SK-N-SH (cell line): ENCODE data around the gene WASL. TPM values are rescaled to one million over a fixed set of nuclear protein-coding genes. Genes with fewer than 3 reads are reported as not detected.

Experiments
- CTCF ChIA-PET: fragments of 300-600, 350-600 bp; formaldehyde crosslinking; extraction: SDS; loops from one replicate; lab custom pipeline; 2021; lab: Yijun Ruan, JAX
- POLR2A ChIA-PET: fragments of 350-600 bp; sonication (Branson Sonifier 250); formaldehyde crosslinking; extraction: SDS; loops from one replicate; lab custom pipeline; 2020; ENCODE audit warnings: antibody characterized with exemption, inconsistent platforms; lab: Yijun Ruan, JAX
- DNase-seq: peaks from one replicate; pipeline ENCODE4 v3.0.0; 2012
- H2AFZ ChIP-seq: fragments of 200-600 bp; sonication (generic); 2 replicates; pipeline ENCODE4 v1.8.1; 2016; ENCODE audit warnings: antibody characterized with exemption, mild to moderate bottlenecking, low read depth
- H3F3A ChIP-seq: fragments of 200-600 bp; sonication (generic); replicated peaks from 2 replicates; pipeline ENCODE3; 2016; ENCODE audit warnings: antibody characterized with exemption, mild to moderate bottlenecking; ENCODE audit not compliant: insufficient read depth
- H3K27ac ChIP-seq, 2 experiments: fragments of 200-500 bp in 1 of 2; fragments of 200-600 bp in 1 of 2; sonication (Bioruptor generic) in 1 of 2; sonication (generic), shearing (Covaris generic) in 1 of 2; 2 replicates each; pipeline versions ENCODE4 v1.5.1 to v1.6.1; 2014 to 2016; ENCODE audit warnings: low read depth in 2 of 2, inconsistent platforms in 1 of 2, low read length in 1 of 2, mild to moderate bottlenecking in 1 of 2, mixed read lengths in 1 of 2
- H3K27me3 ChIP-seq: fragments of 200-600 bp; sonication (generic), shearing (Covaris generic); 2 replicates; pipeline ENCODE4 v1.6.1; 2016; ENCODE audit warnings: mixed run types; ENCODE audit not compliant: insufficient read depth
- H3K36me3 ChIP-seq, 2 experiments: fragments of 200-500 bp in 1 of 2; fragments of 200-600 bp in 1 of 2; sonication (Bioruptor generic) in 1 of 2; sonication (generic) in 1 of 2; replicated peaks in 1 of 2; 2 replicates each; pipeline versions ENCODE3 to v1.5.1; 2014 to 2016; ENCODE audit warnings: low read length in 1 of 2, mild to moderate bottlenecking in 1 of 2; ENCODE audit not compliant: insufficient read depth in 2 of 2, control insufficient read depth in 1 of 2
- H3K4me1 ChIP-seq, 2 experiments: fragments of 200-500 bp in 1 of 2; fragments of 200-600 bp in 1 of 2; sonication (Bioruptor generic) in 1 of 2; sonication (generic), shearing (Covaris generic) in 1 of 2; 2 replicates each; pipeline versions ENCODE4 v1.5.1 to v1.6.1; 2014 to 2016; ENCODE audit warnings: low read depth in 1 of 2, low read length in 1 of 2, mixed run types in 1 of 2; ENCODE audit not compliant: insufficient read depth in 2 of 2, control insufficient read depth in 1 of 2
- H3K4me2 ChIP-seq: fragments of 200-600 bp; sonication (generic), shearing (Covaris generic); 2 replicates; pipeline ENCODE4 v1.6.1; 2017; ENCODE audit warnings: mixed run types
- H3K4me3 ChIP-seq, 2 experiments: fragments of 200-500 bp in 1 of 2; fragments of 200-600 bp in 1 of 2; sonication (Bioruptor generic) in 1 of 2; sonication (generic), shearing (Covaris generic) in 1 of 2; 2 replicates each; pipeline versions ENCODE4 v1.5.1 to v1.8.1; 2014 to 2016; ENCODE audit warnings: low read depth in 2 of 2, inconsistent platforms in 1 of 2, low read length in 1 of 2, mild to moderate bottlenecking in 1 of 2, mixed read lengths in 1 of 2, moderate library complexity in 1 of 2
- H3K79me2 ChIP-seq: fragments of 200-600 bp; sonication (generic); 2 replicates; pipeline ENCODE4 v1.8.1; 2017; ENCODE audit warnings: mild to moderate bottlenecking; ENCODE audit not compliant: insufficient read depth
- H3K9ac ChIP-seq: fragments of 200-600 bp; sonication (generic); 2 replicates; pipeline ENCODE4 v1.6.1; 2017; ENCODE audit warnings: mixed run types
- H3K9me2 ChIP-seq: fragments of 200-600 bp; sonication (generic); 2 replicates; pipeline ENCODE4 v1.6.1; 2017; ENCODE audit warnings: mixed run types
- H3K9me3 ChIP-seq: fragments of 200-600 bp; sonication (generic); 2 replicates; pipeline ENCODE4 v1.6.1; 2017; ENCODE audit warnings: mixed run types, mild to moderate bottlenecking, moderate library complexity
- H4K20me1 ChIP-seq: fragments of 200-600 bp; sonication (generic); 2 replicates; pipeline ENCODE4 v1.6.1; 2017; ENCODE audit warnings: mild to moderate bottlenecking, mixed run types; ENCODE audit not compliant: insufficient read depth
- CHD2 ChIP-seq: fragments of 150-350 bp; IDR thresholded peaks from 2 replicates; pipeline ENCODE4 v1.6.1; 2018; ENCODE audit warnings: low read length; ENCODE audit not compliant: partially characterized antibody
- EZH2phosphoT487 ChIP-seq: fragments of 200-600 bp; sonication (generic); IDR thresholded peaks from 2 replicates; pipeline ENCODE4 v1.6.1; 2017; ENCODE audit warnings: low read depth, mixed run types, mild to moderate bottlenecking, antibody characterized with exemption, moderate library complexity, borderline replicate concordance
- FOXJ3 ChIP-seq: sonication (generic); formaldehyde crosslinking; IDR thresholded peaks from 2 replicates; pipeline ENCODE4 v1.5.1; 2020; ENCODE audit warnings: mild to moderate bottlenecking, missing genetic modification reagents
- FOXM1 ChIP-seq: IDR thresholded peaks from 2 replicates; pipeline ENCODE4 v1.4.0; 2012; ENCODE audit warnings: low read depth, mild to moderate bottlenecking
- GABPA ChIP-seq: IDR thresholded peaks from 2 replicates; pipeline ENCODE4 v1.4.0; 2012; ENCODE audit warnings: low read depth, mild to moderate bottlenecking
- GATA2 ChIP-seq: sonication (generic); formaldehyde crosslinking; IDR thresholded peaks from 2 replicates; pipeline ENCODE4 v1.5.0; 2020; ENCODE audit warnings: mild to moderate bottlenecking, missing genetic modification reagents
- JUND ChIP-seq: IDR thresholded peaks from 2 replicates; pipeline ENCODE4 v1.4.0; 2012
- NFIC ChIP-seq: IDR thresholded peaks from 2 replicates; pipeline ENCODE4 v1.4.0; 2012; ENCODE audit warnings: borderline replicate concordance
- NRF1 ChIP-seq: IDR thresholded peaks from 2 replicates; pipeline ENCODE4 v1.6.1; 2012; ENCODE audit warnings: low read depth, mild to moderate bottlenecking, low read length
- POLR2AphosphoS5 ChIP-seq: IDR thresholded peaks from 2 replicates; pipeline ENCODE4 v1.6.1; 2012; ENCODE audit warnings: low read depth, low read length
- RAD21 ChIP-seq: IDR thresholded peaks from 2 replicates; pipeline ENCODE4 v1.6.1; 2012; ENCODE audit warnings: mild to moderate bottlenecking, low read length
- RCOR1 ChIP-seq: fragments of 150-350 bp; IDR thresholded peaks from 2 replicates; pipeline ENCODE4 v1.6.1; 2017; ENCODE audit warnings: antibody characterized with exemption, low read length
- RFX5 ChIP-seq: IDR thresholded peaks from 2 replicates; pipeline ENCODE4 v1.6.1; 2012; ENCODE audit warnings: mild to moderate bottlenecking, improper control_type of control experiment, low read length
- SIN3A ChIP-seq: IDR thresholded peaks from 2 replicates; pipeline ENCODE4 v1.6.1; 2012; ENCODE audit warnings: low read depth, mild to moderate bottlenecking, low read length, moderate library complexity, borderline replicate concordance
- TAF1 ChIP-seq: IDR thresholded peaks from 2 replicates; pipeline ENCODE4 v1.6.1; 2012; ENCODE audit warnings: low read depth, mild to moderate bottlenecking, low read length, moderate library complexity, borderline replicate concordance
- TEAD4 ChIP-seq: IDR thresholded peaks from 2 replicates; pipeline ENCODE4 v1.4.0; 2012; ENCODE audit warnings: mild to moderate bottlenecking, borderline replicate concordance; ENCODE audit not compliant: insufficient read depth
- WGBS: methylation state at CpG from one replicate; pipeline ENCODE4 v1.1.6; 2017; ENCODE audit warnings: low lambda C conversion rate; 5-methylcytosine and 5-hydroxymethylcytosine counted together
- polyA plus RNA-seq, 3 experiments: library from polyadenylated mRNA; depleted of rRNA; stranded (reverse); fragments of >200 nt; gene quantifications; 2 replicates each; pipeline ENCODE4 v1.2.3, GENCODE V29; 2012
- TF ChIP-seq, protein P1 (sequence below): fragments of 150-350 bp; IDR thresholded peaks from 2 replicates; pipeline ENCODE4 v1.6.1; 2017; ENCODE audit warnings: antibody characterized with exemption, low read length, low read depth, borderline replicate concordance
- TF ChIP-seq, protein P2 (sequence below): IDR thresholded peaks from 2 replicates; pipeline ENCODE4 v1.4.0; 2012; ENCODE audit warnings: low read depth
- TF ChIP-seq, protein P3 (sequence below): IDR thresholded peaks from 2 replicates; pipeline ENCODE4 v1.4.0; 2012; ENCODE audit warnings: low read depth, borderline replicate concordance
- TF ChIP-seq, protein P4 (sequence below): fragments of 200-600 bp; sonication (generic); IDR thresholded peaks from 2 replicates; pipeline ENCODE4 v1.6.1; 2017; ENCODE audit warnings: antibody characterized with exemption, mild to moderate bottlenecking, moderate library complexity

Gene WASL
- polyA plus RNA-seq, 1 of the 3 experiments (the other 2 are of a cell fraction): 9.9 TPM

DNA sequence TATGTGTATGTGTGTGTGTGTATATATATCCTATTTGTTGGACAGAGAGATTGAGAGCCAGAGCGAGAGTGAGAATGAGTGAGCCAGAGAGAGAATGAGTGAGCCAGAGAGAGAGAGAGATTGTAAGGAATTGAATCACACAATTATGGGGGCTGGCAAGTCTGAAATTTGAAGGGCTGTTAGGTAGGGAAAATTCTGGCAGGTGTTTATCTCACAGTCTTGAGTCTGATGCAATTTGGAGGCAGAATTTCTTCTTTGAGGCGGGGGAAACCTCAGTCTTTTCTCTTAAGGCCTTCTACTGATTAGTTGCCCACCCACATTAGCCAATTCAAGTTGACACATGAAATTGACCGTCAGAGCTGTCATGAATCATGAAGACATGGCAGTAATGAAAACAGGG is 41.0 kb upstream of the WASL start:
- Histone ChIP-seq H3K4me2 (no peak overlapping the region), H3K4me3 (no peak overlapping the region), H3K79me2 (no peaks in the 10 kb centered on the region), H3F3A (no peaks in the 10 kb centered on the region), H3K27me3 (no peaks in the 10 kb centered on the region), H3K9me3 (no peaks in the 10 kb centered on the region), H3K9me2 (no peaks in the 10 kb centered on the region), H2AFZ (no peak overlapping the region), H3K36me3 (no peaks in the 10 kb centered on the region), H4K20me1 (no peaks in the 10 kb centered on the region), H3K4me1 (no peaks in the 10 kb centered on the region), H3K27ac (no peak overlapping the region), H3K9ac (no peak overlapping the region)
- TF ChIP-seq NFIC (no peak), GABPA (no peak), FOXJ3 (CRISPR knock-in tag) (no peak), POLR2AphosphoS5 (no peak), TAF1 (no peak), RAD21 (no peak), JUND (no peak), RFX5 (no peak), GATA2 (CRISPR knock-in tag) (no peak)
- TF ChIP-seq, protein P1, sequence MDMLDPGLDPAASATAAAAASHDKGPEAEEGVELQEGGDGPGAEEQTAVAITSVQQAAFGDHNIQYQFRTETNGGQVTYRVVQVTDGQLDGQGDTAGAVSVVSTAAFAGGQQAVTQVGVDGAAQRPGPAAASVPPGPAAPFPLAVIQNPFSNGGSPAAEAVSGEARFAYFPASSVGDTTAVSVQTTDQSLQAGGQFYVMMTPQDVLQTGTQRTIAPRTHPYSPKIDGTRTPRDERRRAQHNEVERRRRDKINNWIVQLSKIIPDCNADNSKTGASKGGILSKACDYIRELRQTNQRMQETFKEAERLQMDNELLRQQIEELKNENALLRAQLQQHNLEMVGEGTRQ: no peak
- CTCF ChIA-PET: interaction anchor here (1.1 to 4.4 kb wide), 3 partner anchors 8 to 75 kb away, joined by 3 to 26 read pairs (median 12); no protein-coding TSS in a partner anchor
- POLR2A ChIA-PET: no interaction called here
- 66% methylated on average over 3 of the region's 3 CpGs for WGBS
- no peak for DNase-seq

DNA sequence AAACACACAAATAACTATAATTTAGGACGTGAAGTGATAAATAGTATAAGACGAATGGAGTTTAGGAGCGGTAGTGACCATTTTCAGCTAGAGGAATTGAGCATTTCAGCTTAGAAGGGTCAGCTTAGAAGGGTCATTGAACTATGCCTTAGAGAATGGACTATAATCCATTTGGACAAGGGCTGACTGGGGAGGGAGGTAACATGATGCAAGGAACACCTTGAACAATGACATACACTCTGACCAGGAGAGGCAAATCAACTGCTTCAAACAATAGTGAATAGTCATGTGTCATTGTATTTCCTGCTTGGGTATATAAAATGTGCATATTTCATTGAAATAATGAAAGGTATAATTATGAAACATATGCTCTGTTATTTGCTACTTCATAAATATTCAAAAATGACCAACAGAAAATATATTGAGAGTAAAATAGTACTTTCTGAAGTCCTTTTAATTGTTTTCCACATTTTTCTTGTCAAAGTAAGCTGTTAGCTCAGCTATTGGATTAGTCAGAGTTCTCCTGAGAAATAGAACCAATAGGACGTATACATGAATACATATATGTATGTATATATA is 40.5 kb upstream of the WASL start:
- Histone ChIP-seq H3K79me2 (no peaks in the 10 kb centered on the region), H3K36me3 (no peaks in the 10 kb centered on the region), H4K20me1 (no peaks in the 10 kb centered on the region), H3K27me3 (no peaks in the 10 kb centered on the region), H3F3A (no peaks in the 10 kb centered on the region), H3K9ac (no peak overlapping the region), H3K4me1 (no peaks in the 10 kb centered on the region), H3K27ac (no peak overlapping the region), H3K4me2 (no peak overlapping the region), H3K9me2 (no peaks in the 10 kb centered on the region)
- POLR2A ChIA-PET: no interaction called here
- DNase-seq: no peak
- WGBS: 66% methylated on average over 4 of the region's 4 CpGs
- CTCF ChIA-PET: interaction anchor here (1.1 to 4.4 kb wide), 3 partner anchors 9 to 76 kb away, joined by 3 to 26 read pairs (median 12); no protein-coding TSS in a partner anchor
- TF ChIP-seq GABPA: no peak
- TF ChIP-seq, protein P1: no peak
- TF ChIP-seq TAF1: no peak
- TF ChIP-seq TEAD4: no peak
- TF ChIP-seq RCOR1: no peak
- TF ChIP-seq, protein P2, sequence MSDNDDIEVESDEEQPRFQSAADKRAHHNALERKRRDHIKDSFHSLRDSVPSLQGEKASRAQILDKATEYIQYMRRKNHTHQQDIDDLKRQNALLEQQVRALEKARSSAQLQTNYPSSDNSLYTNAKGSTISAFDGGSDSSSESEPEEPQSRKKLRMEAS: no peak
- no peak for TF ChIP-seq NFIC
- TF ChIP-seq, protein P3, sequence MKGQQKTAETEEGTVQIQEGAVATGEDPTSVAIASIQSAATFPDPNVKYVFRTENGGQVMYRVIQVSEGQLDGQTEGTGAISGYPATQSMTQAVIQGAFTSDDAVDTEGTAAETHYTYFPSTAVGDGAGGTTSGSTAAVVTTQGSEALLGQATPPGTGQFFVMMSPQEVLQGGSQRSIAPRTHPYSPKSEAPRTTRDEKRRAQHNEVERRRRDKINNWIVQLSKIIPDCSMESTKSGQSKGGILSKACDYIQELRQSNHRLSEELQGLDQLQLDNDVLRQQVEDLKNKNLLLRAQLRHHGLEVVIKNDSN: no peak
- TF ChIP-seq FOXM1: no peak
- no peak for TF ChIP-seq POLR2AphosphoS5
- TF ChIP-seq, protein P4, sequence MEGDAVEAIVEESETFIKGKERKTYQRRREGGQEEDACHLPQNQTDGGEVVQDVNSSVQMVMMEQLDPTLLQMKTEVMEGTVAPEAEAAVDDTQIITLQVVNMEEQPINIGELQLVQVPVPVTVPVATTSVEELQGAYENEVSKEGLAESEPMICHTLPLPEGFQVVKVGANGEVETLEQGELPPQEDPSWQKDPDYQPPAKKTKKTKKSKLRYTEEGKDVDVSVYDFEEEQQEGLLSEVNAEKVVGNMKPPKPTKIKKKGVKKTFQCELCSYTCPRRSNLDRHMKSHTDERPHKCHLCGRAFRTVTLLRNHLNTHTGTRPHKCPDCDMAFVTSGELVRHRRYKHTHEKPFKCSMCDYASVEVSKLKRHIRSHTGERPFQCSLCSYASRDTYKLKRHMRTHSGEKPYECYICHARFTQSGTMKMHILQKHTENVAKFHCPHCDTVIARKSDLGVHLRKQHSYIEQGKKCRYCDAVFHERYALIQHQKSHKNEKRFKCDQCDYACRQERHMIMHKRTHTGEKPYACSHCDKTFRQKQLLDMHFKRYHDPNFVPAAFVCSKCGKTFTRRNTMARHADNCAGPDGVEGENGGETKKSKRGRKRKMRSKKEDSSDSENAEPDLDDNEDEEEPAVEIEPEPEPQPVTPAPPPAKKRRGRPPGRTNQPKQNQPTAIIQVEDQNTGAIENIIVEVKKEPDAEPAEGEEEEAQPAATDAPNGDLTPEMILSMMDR: no peak
- no peak for TF ChIP-seq CHD2
- TF ChIP-seq EZH2phosphoT487: no peak
- TF ChIP-seq SIN3A: no peak
- TF ChIP-seq NRF1: no peak
- TF ChIP-seq, all 33 proteins: peak for 0
- no peaks in the 10 kb centered on the region for H3K9me3 ChIP-seq
- no peak overlapping the region for H3K4me3 ChIP-seq
- no peak overlapping the region for H2AFZ ChIP-seq
